Neural cell (in vitro differentiated cells): ENCODE results near the gene HPS4. TPM values are rescaled to one million over a fixed set of nuclear protein-coding genes. Genes with fewer than 3 reads are reported as not detected.

ENCODE experiments used
- H2AFZ ChIP-seq: fragments of 200-600, 300-800 bp; sonication (generic), shearing (Covaris generic); 2 replicates; pipeline ENCODE4 v1.6.0; 2014; ENCODE audit warnings: low read depth, mild to moderate bottlenecking, antibody characterized with exemption, low read length, moderate library complexity
- H3F3A ChIP-seq: fragments of 200-600 bp; shearing (Covaris generic); 2 replicates; pipeline ENCODE4 v1.6.1; 2016; ENCODE audit warnings: mild to moderate bottlenecking, moderate library complexity, mixed read lengths, antibody characterized with exemption, low read length; ENCODE audit not compliant: insufficient read depth, poor library complexity, severe bottlenecking
- H3K27ac ChIP-seq: fragments of 200-600, 300-800 bp; sonication (generic), shearing (Covaris generic); 2 replicates; pipeline ENCODE4 v1.5.1; 2014; ENCODE audit warnings: mild to moderate bottlenecking, low read length, moderate library complexity
- H3K27me3 ChIP-seq: fragments of 300-800, 200-600 bp; sonication (generic), shearing (Covaris generic); 2 replicates; pipeline ENCODE4 v1.6.0; 2014; ENCODE audit warnings: mild to moderate bottlenecking, low read depth, low read length, moderate library complexity; ENCODE audit not compliant: insufficient read depth
- H3K36me3 ChIP-seq: fragments of 300-800, 200-600 bp; sonication (generic), shearing (Covaris generic); 2 replicates; pipeline ENCODE4 v1.5.1; 2014; ENCODE audit warnings: mild to moderate bottlenecking, antibody characterized with exemption, low read length, moderate library complexity; ENCODE audit not compliant: insufficient read depth
- H3K4me2 ChIP-seq: fragments of 300-800, 200-600 bp; sonication (generic), shearing (Covaris generic); 2 replicates; pipeline ENCODE4 v1.6.0; 2014; ENCODE audit warnings: mild to moderate bottlenecking, low read length
- H3K4me3 ChIP-seq: fragments of 300-800, 200-600 bp; sonication (generic), shearing (Covaris generic); 2 replicates; pipeline ENCODE4 v1.5.1; 2014; ENCODE audit warnings: mild to moderate bottlenecking, low read length, moderate library complexity
- H3K79me2 ChIP-seq: fragments of 200-600 bp; shearing (Covaris generic); replicated peaks from 2 replicates; pipeline ENCODE4 v1.6.0; 2014; ENCODE audit warnings: mild to moderate bottlenecking, low read length, moderate library complexity; ENCODE audit not compliant: insufficient read depth
- H3K9ac ChIP-seq: fragments of 300-800, 200-600 bp; sonication (generic), shearing (Covaris generic); 2 replicates; pipeline ENCODE4 v1.6.1; 2016; ENCODE audit warnings: mild to moderate bottlenecking, low read length, mixed read lengths
- H3K9me2 ChIP-seq: fragments of 200-600 bp; shearing (Covaris generic); 2 replicates; pipeline ENCODE4 v1.6.1; 2016; ENCODE audit warnings: mild to moderate bottlenecking, low read length, mixed read lengths; ENCODE audit not compliant: insufficient read depth
- H3K9me3 ChIP-seq: fragments of 200-600, 300-800 bp; sonication (generic), shearing (Covaris generic); 2 replicates; pipeline ENCODE4 v1.6.1; 2016; ENCODE audit warnings: mild to moderate bottlenecking, mixed run types, low read length, moderate library complexity, mixed read lengths
- H4K20me1 ChIP-seq: fragments of 200-600 bp; shearing (Covaris generic); 2 replicates; pipeline ENCODE4 v1.6.1; 2016; ENCODE audit warnings: mild to moderate bottlenecking, mixed run types; ENCODE audit not compliant: insufficient read depth
- EP300 ChIP-seq: fragments of 450-650 bp; conservative IDR thresholded peaks from 2 replicates; pipeline ENCODE4 v1.6.1; 2014; ENCODE audit warnings: antibody characterized with exemption, mild to moderate bottlenecking, moderate library complexity; ENCODE audit not compliant: poor library complexity, severe bottlenecking
- EZH2 ChIP-seq: fragments of 200-600, 300-800 bp; shearing (Covaris generic), sonication (generic); IDR thresholded peaks from 2 replicates; pipeline ENCODE4 v1.6.1; 2014; ENCODE audit warnings: antibody characterized with exemption, low read length, borderline replicate concordance, mild to moderate bottlenecking; ENCODE audit not compliant: insufficient read depth, poor library complexity, severe bottlenecking
- MXI1 ChIP-seq: fragments of 450-650 bp; conservative IDR thresholded peaks from 2 replicates; pipeline ENCODE4 v1.6.1; 2014; ENCODE audit warnings: antibody characterized with exemption, mild to moderate bottlenecking; ENCODE audit not compliant: poor library complexity, severe bottlenecking
- POLR2AphosphoS5 ChIP-seq: IDR thresholded peaks from 2 replicates; pipeline ENCODE4 v1.6.1; 2012
- RAD21 ChIP-seq: fragments of 450-650 bp; conservative IDR thresholded peaks from 2 replicates; pipeline ENCODE4 v1.6.1; 2014; ENCODE audit warnings: antibody characterized with exemption, mild to moderate bottlenecking, moderate library complexity
- SMC3 ChIP-seq: fragments of 450-650 bp; conservative IDR thresholded peaks from 2 replicates; pipeline ENCODE4 v1.6.1; 2014; ENCODE audit warnings: antibody characterized with exemption, mild to moderate bottlenecking, moderate library complexity; ENCODE audit not compliant: poor library complexity
- TAF1 ChIP-seq: IDR thresholded peaks from 2 replicates; pipeline ENCODE4 v1.6.1; 2012; ENCODE audit warnings: low read depth
- polyA plus RNA-seq: library from polyadenylated mRNA; depleted of rRNA; stranded (reverse); fragments of >200 nt; gene quantifications from 2 replicates; pipeline ENCODE4 v1.2.3, GENCODE V29; 2014
- TF ChIP-seq, protein P1 (sequence below): IDR thresholded peaks from 2 replicates; pipeline ENCODE4 v1.6.1; 2012; ENCODE audit warnings: borderline replicate concordance
- TF ChIP-seq, protein P2 (sequence below): fragments of 450-650 bp; IDR thresholded peaks from 2 replicates; pipeline ENCODE4 v1.5.1; 2014; ENCODE audit warnings: antibody characterized with exemption, mild to moderate bottlenecking, moderate library complexity; ENCODE audit not compliant: poor library complexity, severe bottlenecking

Gene HPS4
- polyA plus RNA-seq, 1 donor from 2014 or later = 54.1 TPM

DNA sequence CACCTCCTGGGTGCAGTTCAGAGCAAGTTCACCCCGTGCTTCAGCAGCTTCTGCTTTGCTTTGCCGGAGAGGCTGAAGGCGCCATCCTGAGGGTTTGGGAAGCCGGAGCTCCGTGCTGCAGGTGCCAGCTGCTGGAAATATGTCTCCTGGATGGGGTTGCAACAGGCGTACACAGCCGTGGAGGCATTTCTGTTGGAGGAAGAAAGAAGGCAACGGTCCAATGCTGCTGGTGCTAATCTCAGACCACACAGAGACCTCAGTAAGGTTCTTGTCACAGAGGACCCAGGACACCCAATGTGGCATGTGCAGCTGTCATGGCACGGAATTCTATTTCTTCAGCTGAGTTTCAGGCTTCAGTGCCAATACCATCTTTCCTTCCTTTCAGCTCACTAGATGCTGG, 30.4 kb downstream of the HPS4 start:
- Histone ChIP-seq H3K9me3 (no peaks in the 10 kb centered on the region), H3K9me2 (no peaks in the 10 kb centered on the region), H3F3A (no peaks in the 10 kb centered on the region), H3K27ac (no peak overlapping the region), H3K36me3 (no peaks in the 10 kb centered on the region), H3K27me3 (no peaks in the 10 kb centered on the region), H3K4me2 (no peak overlapping the region), H4K20me1 (no peaks in the 10 kb centered on the region), H3K79me2 (no peaks in the 10 kb centered on the region), H3K9ac (no peak overlapping the region), H3K4me3 (no peak overlapping the region), H2AFZ (no peak overlapping the region)
- no peak for TF ChIP-seq RAD21
- TF ChIP-seq, protein P1, sequence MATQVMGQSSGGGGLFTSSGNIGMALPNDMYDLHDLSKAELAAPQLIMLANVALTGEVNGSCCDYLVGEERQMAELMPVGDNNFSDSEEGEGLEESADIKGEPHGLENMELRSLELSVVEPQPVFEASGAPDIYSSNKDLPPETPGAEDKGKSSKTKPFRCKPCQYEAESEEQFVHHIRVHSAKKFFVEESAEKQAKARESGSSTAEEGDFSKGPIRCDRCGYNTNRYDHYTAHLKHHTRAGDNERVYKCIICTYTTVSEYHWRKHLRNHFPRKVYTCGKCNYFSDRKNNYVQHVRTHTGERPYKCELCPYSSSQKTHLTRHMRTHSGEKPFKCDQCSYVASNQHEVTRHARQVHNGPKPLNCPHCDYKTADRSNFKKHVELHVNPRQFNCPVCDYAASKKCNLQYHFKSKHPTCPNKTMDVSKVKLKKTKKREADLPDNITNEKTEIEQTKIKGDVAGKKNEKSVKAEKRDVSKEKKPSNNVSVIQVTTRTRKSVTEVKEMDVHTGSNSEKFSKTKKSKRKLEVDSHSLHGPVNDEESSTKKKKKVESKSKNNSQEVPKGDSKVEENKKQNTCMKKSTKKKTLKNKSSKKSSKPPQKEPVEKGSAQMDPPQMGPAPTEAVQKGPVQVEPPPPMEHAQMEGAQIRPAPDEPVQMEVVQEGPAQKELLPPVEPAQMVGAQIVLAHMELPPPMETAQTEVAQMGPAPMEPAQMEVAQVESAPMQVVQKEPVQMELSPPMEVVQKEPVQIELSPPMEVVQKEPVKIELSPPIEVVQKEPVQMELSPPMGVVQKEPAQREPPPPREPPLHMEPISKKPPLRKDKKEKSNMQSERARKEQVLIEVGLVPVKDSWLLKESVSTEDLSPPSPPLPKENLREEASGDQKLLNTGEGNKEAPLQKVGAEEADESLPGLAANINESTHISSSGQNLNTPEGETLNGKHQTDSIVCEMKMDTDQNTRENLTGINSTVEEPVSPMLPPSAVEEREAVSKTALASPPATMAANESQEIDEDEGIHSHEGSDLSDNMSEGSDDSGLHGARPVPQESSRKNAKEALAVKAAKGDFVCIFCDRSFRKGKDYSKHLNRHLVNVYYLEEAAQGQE = no peak
- TF ChIP-seq EZH2 = no peak
- no peak for TF ChIP-seq POLR2AphosphoS5
- TF ChIP-seq EP300 = no peak
- TF ChIP-seq MXI1 = no peak
- TF ChIP-seq, protein P2, sequence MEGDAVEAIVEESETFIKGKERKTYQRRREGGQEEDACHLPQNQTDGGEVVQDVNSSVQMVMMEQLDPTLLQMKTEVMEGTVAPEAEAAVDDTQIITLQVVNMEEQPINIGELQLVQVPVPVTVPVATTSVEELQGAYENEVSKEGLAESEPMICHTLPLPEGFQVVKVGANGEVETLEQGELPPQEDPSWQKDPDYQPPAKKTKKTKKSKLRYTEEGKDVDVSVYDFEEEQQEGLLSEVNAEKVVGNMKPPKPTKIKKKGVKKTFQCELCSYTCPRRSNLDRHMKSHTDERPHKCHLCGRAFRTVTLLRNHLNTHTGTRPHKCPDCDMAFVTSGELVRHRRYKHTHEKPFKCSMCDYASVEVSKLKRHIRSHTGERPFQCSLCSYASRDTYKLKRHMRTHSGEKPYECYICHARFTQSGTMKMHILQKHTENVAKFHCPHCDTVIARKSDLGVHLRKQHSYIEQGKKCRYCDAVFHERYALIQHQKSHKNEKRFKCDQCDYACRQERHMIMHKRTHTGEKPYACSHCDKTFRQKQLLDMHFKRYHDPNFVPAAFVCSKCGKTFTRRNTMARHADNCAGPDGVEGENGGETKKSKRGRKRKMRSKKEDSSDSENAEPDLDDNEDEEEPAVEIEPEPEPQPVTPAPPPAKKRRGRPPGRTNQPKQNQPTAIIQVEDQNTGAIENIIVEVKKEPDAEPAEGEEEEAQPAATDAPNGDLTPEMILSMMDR = no peak
- no peak for TF ChIP-seq SMC3
- TF ChIP-seq TAF1 = no peak

GRCh38 chr22:26452236-26453016, 31.2 kb downstream of the HPS4 start:
- H3K9me2 ChIP-seq = no peaks in the 10 kb centered on the region
- no peaks in the 10 kb centered on the region for H3K27me3 ChIP-seq
- H3F3A ChIP-seq = no peaks in the 10 kb centered on the region
- no peak overlapping the region for H2AFZ ChIP-seq
- TF ChIP-seq POLR2AphosphoS5 (no peak), MXI1 (no peak), EZH2 (no peak), EP300 (no peak), SMC3 (no peak), TAF1 (no peak), RAD21 (no peak)
- TF ChIP-seq, protein P2 = no peak
- TF ChIP-seq, protein P1 = no peak
- no peak overlapping the region for H3K9ac ChIP-seq
- no peaks in the 10 kb centered on the region for H3K9me3 ChIP-seq
- no peaks in the 10 kb centered on the region for H4K20me1 ChIP-seq
- H3K36me3 ChIP-seq = no peaks in the 10 kb centered on the region
- no peak overlapping the region for H3K4me2 ChIP-seq
- no peaks in the 10 kb centered on the region for H3K79me2 ChIP-seq
- H3K4me3 ChIP-seq = no peak overlapping the region
- no peak overlapping the region for H3K27ac ChIP-seq
